Esophagus (tissue), 2 donors: Measurements from ENCODE around the gene CUX1. TPM values are rescaled to one million over a fixed set of nuclear protein-coding genes. Genes with fewer than 3 reads are reported as not detected.
"Not testable (repeated sequence)": the region's sequence is repeated elsewhere in the genome, so short reads cannot be mapped to it uniquely, and the experiment has no call there.

Experiments
- H3K27ac ChIP-seq, 2 donors: one replicate each; pipeline ENCODE4 v1.5.1; 2013; ENCODE audit warnings: low read depth in 2 of 2, mild to moderate bottlenecking in 2 of 2, inconsistent platforms in 1 of 2, low read length in 1 of 2, moderate library complexity in 1 of 2
- H3K27me3 ChIP-seq, 2 donors: one replicate each; pipeline ENCODE4 v1.6.1; 2013; ENCODE audit warnings: low read length in 2 of 2, control low read depth in 1 of 2, mild to moderate bottlenecking in 1 of 2; ENCODE audit not compliant: insufficient read depth in 2 of 2, control insufficient read depth in 1 of 2
- H3K36me3 ChIP-seq, 2 donors: one replicate each; pipeline ENCODE4 v1.6.1; 2013; ENCODE audit warnings: low read length in 1 of 2; ENCODE audit not compliant: control insufficient read depth in 2 of 2, insufficient read depth in 2 of 2
- H3K4me1 ChIP-seq, 2 donors: one replicate each; pipeline ENCODE4 v1.6.1; 2013; ENCODE audit warnings: low read length in 1 of 2; ENCODE audit not compliant: control insufficient read depth in 2 of 2, insufficient read depth in 2 of 2
- H3K4me3 ChIP-seq, 2 donors: one replicate each; pipeline ENCODE4 v1.5.1; 2013; ENCODE audit warnings: low read length in 2 of 2, mild to moderate bottlenecking in 2 of 2, low read depth in 1 of 2, moderate library complexity in 1 of 2
- H3K9me3 ChIP-seq, 2 donors: one replicate each; pipeline ENCODE4 v1.6.1; 2013; ENCODE audit warnings: mild to moderate bottlenecking in 2 of 2, low read depth in 1 of 2, low read length in 1 of 2, moderate library complexity in 1 of 2; ENCODE audit not compliant: control insufficient read depth in 2 of 2, insufficient read depth in 1 of 2
- WGBS, 2 donors: extraction: QIAGEN DNeasy Blood & Tissue Kit; methylation state at CpG; one replicate each; pipeline ENCODE4 v1.1.7; 2013; 5-methylcytosine and 5-hydroxymethylcytosine counted together
- polyA plus RNA-seq, 2 donors: library from polyadenylated mRNA; stranded (reverse); fragments of 200-250 nt; gene quantifications; one replicate each; pipeline ENCODE4 v1.2.3, GENCODE V29; 2013
- donor health status: healthy with polysubstance abuse.
- donor health status: Bipolar disorder and iron deficiency.

Gene CUX1
- polyA plus RNA-seq, 2 donors, result 19.6 to 21.7 TPM

DNA sequence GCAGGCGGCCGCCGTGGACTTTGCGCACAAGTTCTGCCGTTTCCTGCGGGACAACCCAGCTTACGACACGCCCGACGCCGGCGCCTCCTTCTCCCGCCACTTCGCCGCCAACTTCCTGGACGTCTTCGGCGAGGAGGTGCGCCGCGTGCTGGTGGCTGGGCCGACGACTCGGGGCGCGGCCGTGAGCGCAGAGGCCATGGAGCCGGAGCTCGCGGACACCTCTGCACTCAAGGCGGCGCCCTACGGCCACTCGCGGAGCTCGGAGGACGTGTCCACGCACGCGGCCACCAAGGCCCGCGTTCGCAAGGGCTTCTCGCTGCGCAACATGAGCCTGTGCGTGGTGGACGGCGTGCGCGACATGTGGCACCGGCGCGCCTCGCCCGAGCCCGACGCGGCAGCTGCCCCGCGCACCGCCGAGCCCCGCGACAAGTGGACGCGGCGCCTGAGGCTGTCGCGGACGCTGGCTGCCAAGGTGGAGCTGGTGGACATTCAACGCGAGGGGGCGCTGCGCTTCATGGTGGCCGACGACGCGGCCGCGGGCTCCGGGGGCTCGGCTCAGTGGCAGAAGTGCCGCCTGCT lies 483.3 kb downstream of the CUX1 start:
- Histone ChIP-seq H3K4me3 (no peak overlapping the region), H3K4me1 (peaks cover 0 to 3% of the 10 kb centered on the region in 2 donors), H3K36me3 (no peaks in the 10 kb centered on the region), H3K27me3 (no peaks in the 10 kb centered on the region), H3K27ac (no peak overlapping the region), H3K9me3 (no peaks in the 10 kb centered on the region)
- WGBS, 2 donors, result 54 to 65% methylated on average over 83 to 84 of the region's 84 CpGs

DNA sequence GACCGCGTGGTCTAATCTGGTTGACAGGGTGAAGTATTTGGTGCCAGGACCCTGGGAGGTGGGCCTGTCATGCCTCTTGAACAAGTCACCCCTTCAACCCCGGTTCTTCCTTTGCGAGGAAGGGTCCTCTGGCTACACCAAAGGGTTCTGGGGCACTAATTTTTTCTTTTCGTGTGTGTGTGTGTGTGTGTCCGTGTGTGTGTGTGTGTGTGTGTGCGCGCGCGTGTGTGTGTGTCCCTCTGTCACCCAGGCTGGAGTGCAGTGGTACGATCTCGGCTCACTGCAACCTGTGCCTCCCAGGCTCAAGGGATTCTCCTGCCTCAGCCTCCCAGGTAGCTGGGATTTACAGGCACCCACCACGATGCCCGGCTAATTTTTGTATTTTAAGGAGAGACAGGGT lies 483.9 kb downstream of the CUX1 start:
- H3K27me3 ChIP-seq, H3K9me3 ChIP-seq, H3K4me1 ChIP-seq, H3K27ac ChIP-seq, H3K36me3 ChIP-seq, H3K4me3 ChIP-seq: not testable (repeated sequence)
- 93 to 94% methylated on average over 12 to 14 of the region's 14 CpGs for WGBS, 2 donors

DNA sequence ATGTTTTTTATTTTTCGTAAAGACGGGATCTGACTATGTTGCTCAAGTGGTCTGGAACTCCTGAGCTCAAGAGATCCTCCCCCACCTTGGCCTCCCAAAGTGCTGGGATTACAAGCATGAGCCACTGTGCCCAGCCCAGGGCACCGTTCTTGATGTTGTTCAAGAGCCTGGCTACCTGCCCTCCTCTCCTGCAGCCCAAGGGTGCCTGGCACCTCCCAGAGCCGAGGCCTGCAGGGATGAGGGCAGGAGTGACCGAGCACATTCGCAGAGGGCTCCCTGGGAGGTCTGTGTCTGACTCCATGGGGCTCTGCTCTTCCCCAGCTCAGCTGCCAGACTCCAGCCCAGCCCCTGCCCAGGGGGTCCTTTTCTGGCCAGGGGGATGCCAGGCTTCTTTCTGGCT lies 484.6 kb downstream of the CUX1 start:
- no peaks in the 10 kb centered on the region for H3K27me3 ChIP-seq
- H3K9me3 ChIP-seq, result no peaks in the 10 kb centered on the region
- no peaks in the 10 kb centered on the region for H3K36me3 ChIP-seq
- H3K4me1 ChIP-seq, result no peaks in the 10 kb centered on the region
- no peak overlapping the region for H3K27ac ChIP-seq
- no peak overlapping the region for H3K4me3 ChIP-seq
- WGBS, 2 donors, result 88 to 91% methylated on average over 6 of the region's 6 CpGs

DNA sequence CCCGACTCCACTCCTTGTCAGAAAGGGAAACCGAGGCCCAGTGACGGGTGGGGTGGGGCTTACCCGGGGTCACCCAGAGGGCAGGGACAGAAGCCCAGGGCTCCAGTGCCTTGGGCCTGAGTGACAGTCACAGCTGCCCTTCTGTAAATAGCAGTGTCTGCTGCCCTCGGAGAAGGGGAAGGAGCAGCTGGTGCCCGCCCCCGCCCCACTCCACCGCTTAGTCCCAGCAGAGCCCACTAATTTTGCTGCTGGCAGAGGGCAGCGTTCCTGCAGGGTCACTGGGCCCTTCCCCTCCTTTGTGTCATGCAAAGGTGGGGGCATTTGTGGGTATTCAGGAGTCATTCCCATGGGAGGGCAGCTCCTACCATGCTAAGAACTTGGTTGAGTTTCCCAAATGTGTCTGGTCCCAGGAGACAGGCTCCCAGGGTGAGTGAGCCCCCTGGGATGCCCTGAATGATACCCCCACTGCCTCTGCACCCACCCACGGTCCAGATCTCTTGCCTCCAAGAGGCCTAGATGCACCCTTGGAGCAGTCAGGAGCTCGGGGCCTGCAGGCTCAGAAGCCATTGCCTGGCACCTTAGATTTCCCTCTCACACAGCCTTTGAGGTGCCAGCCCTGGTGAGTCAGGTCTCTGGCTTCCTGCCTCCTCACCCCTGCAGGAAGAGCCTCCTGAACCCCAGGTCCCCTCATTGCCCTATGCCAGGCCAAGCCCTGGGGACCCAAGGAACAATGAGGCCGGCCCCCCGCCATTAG lies 486.4 kb downstream of the CUX1 start:
- 74 to 78% methylated on average over 13 of the region's 13 CpGs for WGBS, 2 donors
- Histone ChIP-seq H3K27ac (no peak overlapping the region), H3K9me3 (no peaks in the 10 kb centered on the region), H3K36me3 (no peaks in the 10 kb centered on the region), H3K27me3 (no peaks in the 10 kb centered on the region), H3K4me1 (no peaks in the 10 kb centered on the region), H3K4me3 (no peak overlapping the region)

DNA sequence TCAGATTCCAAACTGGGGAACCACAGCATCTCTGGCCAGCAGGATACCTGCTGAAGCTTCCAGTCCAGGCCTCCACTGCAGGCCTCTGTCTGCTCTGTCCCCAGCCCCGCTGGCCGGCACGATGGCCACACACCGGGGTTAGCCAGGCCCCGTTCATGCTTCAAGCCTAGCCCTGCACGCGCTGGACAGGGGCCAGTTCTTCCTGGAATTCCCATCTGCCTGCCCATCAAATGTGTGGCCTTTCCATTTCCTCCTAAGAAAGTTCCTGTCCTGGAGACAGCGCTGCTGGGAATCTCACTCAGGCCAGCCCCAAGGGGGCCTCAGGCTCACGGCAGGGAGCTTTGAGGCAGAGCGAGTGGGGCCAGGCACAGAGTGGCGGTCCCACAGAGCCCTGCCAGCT lies 487.2 kb downstream of the CUX1 start:
- H3K4me1 ChIP-seq, result no peaks in the 10 kb centered on the region
- H3K36me3 ChIP-seq, result no peaks in the 10 kb centered on the region
- no peaks in the 10 kb centered on the region for H3K9me3 ChIP-seq
- H3K27me3 ChIP-seq, result no peaks in the 10 kb centered on the region
- H3K27ac ChIP-seq, result no peak overlapping the region
- 74 to 81% methylated on average over 11 of the region's 11 CpGs for WGBS, 2 donors
- H3K4me3 ChIP-seq, result no peak overlapping the region

DNA sequence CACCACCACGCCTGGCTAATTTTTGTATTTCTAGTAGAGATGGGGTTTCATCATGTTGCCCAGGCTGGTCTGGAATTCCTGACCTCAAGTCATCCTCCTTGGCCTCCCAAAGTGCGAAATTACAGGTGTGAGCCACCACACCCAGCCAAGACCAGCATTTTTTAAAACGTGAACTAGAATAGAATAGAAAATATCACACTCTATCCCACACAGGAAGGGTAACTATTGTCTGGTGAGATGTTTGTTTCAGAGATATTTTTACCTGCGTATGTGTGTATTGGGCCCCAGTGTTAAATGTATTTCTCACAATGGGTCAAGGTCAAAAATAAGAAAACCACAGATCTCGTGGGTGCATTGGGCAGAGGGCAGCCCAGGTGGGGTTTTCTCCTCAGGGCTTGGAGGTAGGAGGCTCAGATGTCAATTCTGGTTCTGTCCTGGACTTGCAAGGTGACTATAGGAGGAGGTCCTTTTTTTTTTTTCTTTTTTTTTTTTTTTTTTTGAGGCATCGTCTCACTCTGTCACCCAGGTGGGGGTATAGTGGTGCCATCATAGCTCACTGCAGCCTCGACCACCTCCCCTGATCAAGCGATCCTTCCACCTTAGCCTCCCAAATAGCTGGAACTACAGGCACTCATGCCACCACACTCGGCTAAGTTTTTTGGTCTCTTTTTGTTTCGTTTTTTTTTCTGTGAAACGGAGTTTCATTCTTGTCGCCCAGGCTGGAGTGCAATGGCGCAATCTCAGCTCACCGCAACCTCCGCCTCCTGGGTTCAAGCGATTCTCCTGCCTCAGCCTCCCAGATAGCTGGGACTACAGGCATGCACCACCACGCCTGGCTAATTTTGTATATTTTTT lies 488.2 kb downstream of the CUX1 start:
- H3K27me3 ChIP-seq, result no peaks in the 10 kb centered on the region
- no peaks in the 10 kb centered on the region for H3K36me3 ChIP-seq
- H3K4me3 ChIP-seq, result no peak overlapping the region
- no peaks in the 10 kb centered on the region for H3K9me3 ChIP-seq
- no peak overlapping the region for H3K27ac ChIP-seq
- WGBS, 2 donors, result 86 to 89% methylated on average over 17 of the region's 17 CpGs
- H3K4me1 ChIP-seq, result no peaks in the 10 kb centered on the region

DNA sequence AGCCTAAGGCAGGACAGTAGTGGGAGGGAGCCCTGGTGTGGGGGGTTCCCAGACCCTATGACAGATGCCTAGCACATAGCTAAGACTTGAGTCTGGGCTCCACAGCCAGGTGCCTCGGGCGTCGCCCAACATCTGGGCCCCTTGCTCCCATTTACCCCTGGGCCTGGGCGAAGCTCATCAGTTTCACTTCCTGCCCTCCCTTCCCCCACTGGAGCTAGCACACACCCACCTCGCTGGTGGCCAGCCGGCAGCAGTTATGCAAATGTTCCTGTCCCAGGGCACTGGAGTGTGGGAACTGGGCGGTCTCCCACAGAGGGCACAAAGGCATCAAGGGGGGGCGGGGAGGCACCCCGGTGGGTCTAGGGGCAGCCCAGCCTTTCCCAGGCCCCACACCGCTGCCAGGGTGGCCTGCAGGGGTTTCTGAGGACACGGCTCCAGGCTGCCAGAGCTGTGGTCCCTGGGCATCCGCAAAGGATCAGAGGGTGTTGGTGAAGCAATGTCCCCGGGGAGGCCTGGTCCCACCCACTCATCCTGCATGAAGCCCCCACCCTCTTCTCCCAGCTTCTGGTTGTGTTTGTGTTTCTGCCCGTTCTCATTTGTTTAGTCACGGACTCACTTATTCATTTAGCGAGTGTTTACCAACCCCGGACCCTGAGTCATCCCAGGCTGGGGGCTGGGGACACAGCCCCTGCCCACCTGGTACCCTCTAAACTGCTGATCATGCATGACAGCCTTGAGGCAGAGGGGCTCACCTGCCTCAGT lies 489.7 kb downstream of the CUX1 start:
- Histone ChIP-seq H3K4me1 (no peaks in the 10 kb centered on the region), H3K36me3 (no peaks in the 10 kb centered on the region), H3K27me3 (no peaks in the 10 kb centered on the region), H3K27ac (no peak overlapping the region), H3K4me3 (no peak overlapping the region), H3K9me3 (no peaks in the 10 kb centered on the region)
- WGBS, 2 donors, result 46 to 52% methylated on average over 17 of the region's 17 CpGs

DNA sequence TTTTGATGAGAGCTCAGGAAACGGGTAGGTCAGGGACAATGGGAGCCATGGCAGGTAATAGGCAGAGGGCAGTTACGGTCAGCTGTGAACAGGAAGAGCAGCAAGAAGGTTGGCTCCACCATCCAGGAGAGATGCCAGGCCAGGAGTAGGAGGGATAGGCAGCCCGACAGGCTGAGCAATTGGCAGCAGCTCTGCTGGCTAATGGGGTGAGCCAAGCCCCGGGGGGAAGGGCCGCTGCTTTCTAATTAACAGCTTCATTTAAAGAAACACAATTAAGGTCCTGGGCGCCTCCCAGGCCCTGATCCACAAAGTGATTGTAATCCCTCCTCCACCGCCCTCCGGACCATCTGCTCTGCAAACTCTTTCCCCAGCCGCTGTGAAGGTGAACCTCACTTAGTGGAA lies 493.0 kb downstream of the CUX1 start:
- WGBS, 2 donors, result 60 to 74% methylated on average over 9 of the region's 9 CpGs
- Histone ChIP-seq H3K4me1 (no peaks in the 10 kb centered on the region), H3K36me3 (peaks cover 0 to 3% of the 10 kb centered on the region in 2 donors)

DNA sequence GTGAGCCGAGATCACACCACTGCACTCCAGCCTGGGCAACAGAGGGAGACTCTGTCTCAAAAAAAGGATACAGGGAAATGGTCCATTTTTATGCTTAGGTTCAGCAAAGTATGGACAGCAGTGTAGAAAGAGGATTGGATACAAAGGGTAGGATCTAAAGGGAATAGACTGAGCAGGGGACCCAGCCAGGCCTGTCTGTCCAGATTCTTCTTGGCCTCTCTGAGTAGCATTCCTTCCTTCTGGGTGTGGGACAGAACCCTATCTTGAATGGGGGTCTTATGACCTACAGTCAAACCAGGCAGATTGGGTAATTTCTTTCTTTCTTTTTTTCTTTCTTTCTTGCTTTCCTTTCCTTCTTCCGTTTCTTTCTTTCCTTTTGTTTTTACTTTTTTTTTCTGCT lies 494.9 kb downstream of the CUX1 start:
- Histone ChIP-seq H3K4me1 (no peaks in the 10 kb centered on the region), H3K36me3 (peaks cover 0 to 3% of the 10 kb centered on the region in 2 donors), H3K4me3 (no peak overlapping the region), H3K27ac (no peak overlapping the region), H3K9me3 (no peaks in the 10 kb centered on the region), H3K27me3 (no peaks in the 10 kb centered on the region)
- 58 to 85% methylated on average over 1 to 2 of the region's 2 CpGs for WGBS, 2 donors

More for the DNA sequence above, 493.0 kb downstream of the CUX1 start:
- Histone ChIP-seq H3K27me3 (no peaks in the 10 kb centered on the region), H3K9me3 (no peaks in the 10 kb centered on the region), H3K27ac (no peak overlapping the region), H3K4me3 (no peak overlapping the region)
